ENCODE results near the gene PTK7.

The PTK7 gene

GRCh38 chr6:43146709-43147688 is 70.9 kb downstream of the PTK7 start:
- DNase-seq, result no peak

DNA sequence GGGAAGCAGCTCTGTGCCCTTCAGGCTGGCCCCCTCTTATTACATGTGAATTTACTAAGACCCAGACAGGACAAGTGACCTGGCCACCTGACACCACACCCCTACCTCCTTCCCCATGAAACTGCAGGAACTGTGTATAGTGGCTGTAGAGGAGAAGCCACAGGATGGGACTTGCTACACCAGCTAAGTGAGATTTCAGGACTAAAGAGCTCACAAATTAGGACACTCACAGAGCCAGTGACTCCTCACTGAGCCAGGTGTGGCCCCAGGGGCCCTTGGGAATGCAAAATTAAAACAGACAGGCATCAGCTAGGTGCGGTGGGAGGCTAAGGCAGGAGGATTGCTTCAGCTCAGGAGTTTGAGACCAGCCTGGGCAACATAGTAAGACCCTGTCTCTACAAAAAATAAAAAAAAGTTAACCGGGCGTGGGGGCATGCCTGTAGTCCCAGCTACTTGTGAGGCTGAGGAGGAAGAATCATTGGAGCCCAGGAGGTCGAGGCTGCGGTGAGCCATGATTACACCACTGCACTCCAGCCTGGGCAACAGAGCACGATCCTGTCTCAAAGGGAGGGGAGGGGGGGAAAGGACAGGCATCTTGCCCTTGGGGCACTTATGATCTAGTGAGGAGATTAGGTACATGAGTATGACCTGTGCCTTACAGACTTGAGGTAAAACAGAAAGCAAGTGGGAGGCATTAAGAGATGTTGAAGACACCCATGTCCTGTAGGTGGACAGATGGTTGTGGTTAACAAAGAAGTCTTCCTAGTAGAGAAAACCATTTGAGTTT is 71.8 kb downstream of the PTK7 start:
- DNase-seq, result no peak

DNA sequence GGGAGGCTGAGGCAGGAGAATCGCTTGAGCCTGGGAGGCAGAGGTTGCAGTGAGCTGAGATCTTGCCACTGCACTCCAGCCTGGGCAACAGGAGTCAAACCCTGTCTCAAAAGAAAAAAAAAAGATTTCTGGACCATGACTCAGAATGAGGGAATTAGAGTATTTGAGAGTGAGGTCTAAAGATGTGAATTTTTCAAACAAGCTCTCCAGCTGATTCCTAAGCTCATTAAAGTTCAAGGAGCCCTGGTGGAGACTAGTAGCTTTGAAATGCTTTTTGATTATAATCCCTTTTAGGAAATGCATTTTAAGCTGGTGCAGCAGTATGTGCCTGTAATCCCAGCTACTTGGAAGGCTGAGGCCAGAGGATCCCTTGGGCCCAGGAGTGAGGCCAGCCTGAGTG is 73.2 kb downstream of the PTK7 start:
- no peak for DNase-seq

DNA sequence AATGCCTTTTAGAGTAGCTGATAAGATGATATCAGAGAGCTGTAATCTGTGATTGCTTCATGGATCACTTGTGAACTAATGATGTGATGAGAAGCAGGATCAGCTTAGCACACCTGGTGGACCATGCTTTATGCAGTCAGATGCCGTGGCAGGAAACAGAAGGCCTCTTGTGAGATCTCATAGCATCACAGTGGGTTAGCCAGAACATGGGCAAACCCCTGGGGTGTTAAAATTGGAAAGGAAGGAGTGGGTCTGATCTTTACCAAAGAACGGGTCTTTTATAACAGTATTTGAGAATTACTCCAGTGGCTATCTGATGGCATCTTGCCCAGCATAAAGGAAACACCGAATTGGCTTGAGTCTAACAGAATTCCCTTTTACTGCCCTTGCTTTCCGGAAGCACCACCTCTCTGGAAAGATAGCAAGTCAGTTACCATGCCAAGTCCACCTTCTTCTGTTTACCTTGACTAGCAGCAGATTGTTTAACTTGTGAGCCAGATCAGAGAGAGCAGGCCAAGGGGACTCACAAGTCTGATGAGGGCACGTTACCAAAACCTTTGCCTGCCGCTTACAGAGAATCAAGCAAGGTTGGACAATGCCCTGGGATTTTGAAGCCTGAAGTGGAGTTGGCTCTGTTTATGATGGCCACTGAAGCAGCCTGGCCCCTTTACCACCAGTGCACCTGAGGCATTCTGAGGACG is 74.1 kb downstream of the PTK7 start:
- DNase-seq, result no peak

GRCh38 chr6:43159599-43159998 is 83.5 kb downstream of the PTK7 start:
- DNase-seq, result no peak

DNA sequence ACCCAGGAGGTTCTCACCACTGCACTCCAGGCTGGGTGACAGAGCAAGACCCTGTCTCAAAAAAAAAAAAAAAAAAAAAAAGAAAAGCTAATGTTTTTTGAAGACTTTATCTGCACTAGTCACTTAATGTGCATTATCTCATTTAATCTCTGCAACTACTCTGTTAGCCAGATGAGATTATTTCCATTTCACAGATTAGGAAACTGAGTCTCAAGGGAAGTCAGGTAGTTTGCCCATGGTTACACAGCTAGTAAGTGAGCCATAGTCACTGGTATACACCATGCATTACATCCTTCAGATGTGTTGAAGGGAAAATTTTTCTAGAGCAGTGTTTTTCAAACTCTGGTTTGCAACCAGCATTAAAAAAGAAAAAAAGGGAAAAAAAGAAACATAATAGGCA is 87.8 kb downstream of the PTK7 start:
- DNase-seq, result no peak

DNA sequence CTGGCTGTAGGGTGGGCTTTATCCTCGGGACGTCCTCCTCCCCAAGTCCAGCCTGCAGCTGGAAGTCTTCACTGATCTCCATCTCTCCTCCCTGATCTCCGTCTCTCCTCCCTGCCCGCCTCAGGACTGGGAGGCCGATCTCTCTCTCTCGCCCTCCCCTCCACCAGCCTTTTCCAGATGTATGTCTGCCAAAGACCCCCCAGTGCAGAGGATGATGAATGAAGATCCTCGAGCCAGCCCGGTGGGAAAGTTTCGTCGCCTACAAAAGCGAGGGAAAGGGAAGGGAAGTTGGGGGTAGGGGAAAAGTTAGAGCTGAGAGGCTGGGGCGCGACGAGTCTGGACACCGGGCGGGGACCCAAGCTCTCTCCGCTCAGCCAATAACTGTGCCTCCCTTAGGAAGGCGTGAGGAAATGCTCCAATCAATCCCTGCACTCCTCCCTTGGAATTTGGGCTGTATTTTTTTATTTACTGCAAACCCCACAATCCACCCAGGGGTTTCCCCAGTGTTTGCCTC is 94.4 kb downstream of the PTK7 start:
- no peak for DNase-seq

DNA sequence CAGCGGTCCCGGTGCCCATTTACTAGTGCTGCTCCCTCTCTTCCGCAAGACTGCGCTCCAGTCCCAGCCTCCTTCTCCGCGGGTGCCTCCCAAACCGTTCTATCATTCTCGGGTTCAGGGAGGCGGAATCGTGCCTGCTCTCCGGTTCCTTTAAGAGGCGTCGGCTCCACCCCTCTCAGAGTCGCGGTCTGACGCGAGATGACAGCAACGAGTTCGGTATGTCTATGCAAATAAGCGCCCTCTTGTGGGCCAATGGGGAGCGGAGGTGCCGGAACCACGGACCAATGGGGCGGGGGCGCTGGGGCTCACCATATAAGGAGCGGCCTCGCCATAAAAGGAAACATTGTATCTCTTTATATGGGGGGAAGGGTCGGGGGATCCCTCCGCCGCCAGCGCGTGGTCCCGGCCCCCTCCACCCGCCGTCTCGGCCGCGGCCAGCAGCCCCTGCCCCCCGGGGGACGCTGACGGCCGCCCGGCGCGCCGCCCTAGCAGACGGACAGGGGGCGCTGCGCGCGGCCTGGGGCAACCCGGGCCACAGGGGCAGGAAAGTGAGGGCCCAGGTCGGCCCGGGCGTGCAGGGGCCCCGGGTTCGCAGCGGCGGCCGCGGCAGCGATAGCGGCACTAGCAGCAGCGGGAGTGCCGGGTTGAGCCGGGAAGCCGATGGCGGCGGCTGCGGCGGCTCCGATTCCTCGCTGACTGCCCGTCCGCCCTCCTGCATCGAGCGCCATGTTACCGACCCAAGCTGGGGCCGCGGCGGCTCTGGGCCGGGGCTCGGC is 95.0 kb downstream of the PTK7 start, which contains the start of gene SRF:
Gene SRF, plus strand, starts transcription at position 339 of the 776 bp plus-strand sequence. Its CDS starts 388 bp downstream, at position 727.
- peak; percentile 100 for DNase-seq

GRCh38 chr6:43171707-43172103 is 95.6 kb downstream of the PTK7 start:
- no peak for DNase-seq

GRCh38 chr6:43172104-43173007 is 96.2 kb downstream of the PTK7 start:
- peak in 1 of 2 experiments; percentile 30 for DNase-seq

DNA sequence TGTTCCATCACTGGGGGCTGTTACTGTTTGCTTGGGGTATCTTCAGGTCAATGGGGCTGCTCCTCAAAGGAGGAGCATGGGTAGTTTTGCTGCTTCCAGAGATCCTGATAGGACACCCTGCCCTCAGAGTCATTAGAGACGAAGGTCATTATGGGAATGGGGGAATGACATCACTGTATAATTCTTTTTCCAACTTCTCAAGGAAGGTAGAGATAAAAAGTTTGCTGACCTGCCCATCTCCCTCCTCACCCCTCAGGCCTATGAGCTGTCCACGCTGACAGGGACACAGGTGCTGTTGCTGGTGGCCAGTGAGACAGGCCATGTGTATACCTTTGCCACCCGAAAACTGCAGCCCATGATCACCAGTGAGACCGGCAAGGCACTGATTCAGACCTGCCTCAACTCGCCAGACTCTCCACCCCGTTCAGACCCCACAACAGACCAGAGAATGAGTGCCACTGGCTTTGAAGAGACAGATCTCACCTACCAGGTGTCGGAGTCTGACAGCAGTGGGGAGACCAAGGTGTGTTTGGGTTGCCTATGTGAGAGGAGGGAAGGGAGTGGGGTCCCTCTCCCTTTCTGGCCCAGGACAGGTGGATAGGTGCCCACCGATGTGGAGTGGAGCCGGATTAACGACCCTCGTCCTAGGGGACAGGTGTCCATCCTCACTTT is 97.6 kb downstream of the PTK7 start:
- DNase-seq, result no peak

DNA sequence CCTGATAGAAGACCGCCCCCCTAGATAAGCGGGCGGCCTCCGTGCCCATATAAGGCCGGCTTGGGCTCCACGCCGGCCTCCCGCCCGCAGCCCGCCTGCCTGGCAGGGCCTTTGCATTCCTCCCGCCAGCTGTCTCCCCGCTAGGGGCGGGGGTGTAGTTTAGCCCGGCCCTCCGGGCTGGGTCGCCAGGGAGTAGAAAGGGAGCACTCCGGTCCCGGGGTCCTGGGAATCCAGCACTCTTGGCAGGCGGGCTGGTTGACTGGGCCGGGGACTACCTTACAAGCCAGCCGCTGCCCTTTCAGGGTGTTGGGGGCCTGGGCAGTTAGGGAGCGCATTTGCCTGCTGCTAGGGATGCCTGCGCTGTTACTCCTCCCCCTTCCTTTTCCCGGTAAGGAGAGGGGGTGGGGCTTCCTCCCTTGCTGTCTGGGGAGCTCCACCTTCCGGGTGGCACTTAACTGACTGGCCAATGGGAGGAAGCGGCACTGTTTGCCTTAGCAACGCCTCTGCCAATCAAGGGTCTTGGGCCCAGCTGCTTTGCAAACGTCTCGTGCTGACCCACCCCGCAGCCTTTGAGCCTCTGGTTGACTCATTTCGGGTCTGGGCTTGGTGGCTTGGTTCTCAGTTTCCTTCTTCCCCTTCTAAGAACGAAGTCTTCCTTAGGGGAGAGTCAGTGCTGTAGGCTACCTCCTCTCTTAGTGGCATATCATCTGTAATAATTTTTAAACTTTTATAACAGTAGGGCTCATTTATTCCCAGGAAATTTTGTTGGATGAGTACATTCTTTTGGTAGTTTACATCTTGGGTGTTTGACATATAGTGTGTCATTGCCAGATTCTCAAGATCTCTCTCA is 98.4 kb downstream of the PTK7 start:
- peak; percentile 100 for DNase-seq

GRCh38 chr6:43175676-43176422 is 99.7 kb downstream of the PTK7 start:
- peak; percentile 63 to 65 for DNase-seq

DNA sequence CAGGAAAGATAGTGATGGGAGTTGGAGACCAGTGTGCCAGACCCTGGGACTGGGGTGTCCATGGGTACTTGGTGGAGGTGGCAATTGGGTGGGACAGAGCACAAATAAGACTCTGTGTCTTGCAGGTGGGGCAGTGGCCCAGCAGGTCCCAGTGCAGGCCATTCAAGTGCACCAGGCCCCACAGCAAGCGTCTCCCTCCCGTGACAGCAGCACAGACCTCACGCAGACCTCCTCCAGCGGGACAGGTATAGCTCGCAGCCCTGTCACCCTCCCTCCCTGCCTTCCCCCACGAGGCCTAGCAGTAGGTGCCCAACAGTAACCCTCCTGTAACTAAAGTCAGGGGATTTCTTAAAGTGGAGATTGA is 100.3 kb downstream of the PTK7 start:
- no peak for DNase-seq

GRCh38 chr6:43178150-43178549 is 102.0 kb downstream of the PTK7 start:
- DNase-seq, result no peak

DNA sequence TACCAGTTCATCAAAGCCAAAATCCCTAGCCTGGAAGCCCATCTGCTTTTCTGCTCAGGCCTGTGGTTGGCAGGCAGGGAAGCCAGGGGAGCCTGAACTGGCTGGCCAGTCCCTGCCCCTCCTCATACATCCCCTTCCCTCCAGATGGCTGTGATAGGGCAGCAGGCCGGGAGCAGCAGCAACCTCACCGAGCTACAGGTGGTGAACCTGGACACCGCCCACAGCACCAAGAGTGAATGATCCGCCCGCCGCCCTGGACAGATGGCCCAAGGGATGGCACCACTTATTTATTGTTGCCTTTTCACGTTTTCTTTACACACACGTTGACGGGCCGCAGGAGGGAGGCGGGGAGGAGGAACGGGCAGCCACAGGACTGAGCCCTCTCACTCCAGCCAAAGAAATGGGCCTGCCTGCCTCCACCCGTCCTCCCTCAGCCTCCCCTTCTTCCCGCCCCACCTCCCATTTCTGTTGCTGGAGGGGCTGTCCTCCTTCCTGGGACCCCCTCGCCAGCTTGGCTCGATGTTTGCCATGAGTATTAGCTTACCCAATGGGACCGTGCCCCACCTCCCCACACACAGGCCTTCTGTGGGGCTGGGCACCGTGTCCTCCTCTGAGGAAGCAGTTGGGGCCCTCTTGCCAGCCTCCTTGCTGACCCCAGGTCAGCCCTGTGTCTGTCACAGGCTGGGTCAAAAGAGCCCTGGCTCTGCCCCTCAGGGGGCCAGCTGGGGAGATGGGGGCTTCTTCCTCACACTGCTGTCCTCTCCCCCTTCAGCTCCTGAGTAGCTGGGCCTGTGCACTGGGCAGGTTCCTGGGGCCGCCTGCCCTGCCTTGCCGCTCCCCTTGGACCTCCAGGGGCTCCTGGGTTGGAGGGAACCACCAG is 103.1 kb downstream of the PTK7 start:
- DNase-seq, result no peak

GRCh38 chr6:43180058-43180457 is 103.9 kb downstream of the PTK7 start:
- no peak for DNase-seq

GRCh38 chr6:43180985-43181384 is 104.9 kb downstream of the PTK7 start:
- no peak for DNase-seq
